CD4-positive, alpha-beta T cell treated with Interleukin-6 for 4 hours (primary cell): ENCODE results near the gene TMEM117.

Experiments
- DNase-seq: peaks from one replicate; pipeline ENCODE4 v3.0.0-alpha.2; 2020; ENCODE audit warnings: mixed read lengths

Gene TMEM117

DNA sequence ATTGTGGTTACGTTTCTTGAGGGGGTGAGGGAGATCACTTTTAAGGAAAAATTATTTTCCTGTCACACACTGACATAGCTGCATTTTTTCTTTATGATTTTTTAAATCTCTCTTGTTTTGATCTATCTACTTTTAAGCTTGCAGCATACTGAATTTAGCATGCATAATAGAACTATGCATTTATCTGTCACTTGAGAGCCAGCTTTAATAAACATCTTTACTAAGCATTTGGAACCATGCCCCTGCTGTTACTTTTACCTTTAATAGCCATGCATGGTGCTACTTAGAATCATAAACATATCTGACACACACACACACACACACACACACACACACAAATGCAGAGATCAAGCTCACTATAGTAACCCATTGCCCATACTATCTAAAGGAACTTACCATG, 554.0 kb downstream of the TMEM117 start:
- no peak for DNase-seq

DNA sequence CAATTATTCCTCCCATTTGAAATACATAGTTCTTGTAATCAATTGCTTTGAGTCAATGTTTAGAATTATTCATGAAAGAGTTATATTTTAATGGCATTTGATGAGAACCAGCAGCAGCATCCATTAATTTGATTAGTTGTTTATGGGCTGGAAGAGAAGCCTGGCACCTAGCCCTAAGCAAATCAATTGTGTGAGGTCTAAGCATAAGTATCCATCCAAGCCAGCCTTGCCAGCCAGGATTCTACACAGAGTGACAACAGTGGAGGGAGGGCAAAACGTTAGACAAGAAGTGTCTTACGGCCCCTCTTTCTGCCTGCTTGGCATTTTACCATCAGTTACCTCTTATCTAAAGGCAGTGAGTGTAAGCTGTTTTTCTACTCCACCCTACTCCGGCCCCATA, 561.8 kb downstream of the TMEM117 start:
- DNase-seq, result no peak

DNA sequence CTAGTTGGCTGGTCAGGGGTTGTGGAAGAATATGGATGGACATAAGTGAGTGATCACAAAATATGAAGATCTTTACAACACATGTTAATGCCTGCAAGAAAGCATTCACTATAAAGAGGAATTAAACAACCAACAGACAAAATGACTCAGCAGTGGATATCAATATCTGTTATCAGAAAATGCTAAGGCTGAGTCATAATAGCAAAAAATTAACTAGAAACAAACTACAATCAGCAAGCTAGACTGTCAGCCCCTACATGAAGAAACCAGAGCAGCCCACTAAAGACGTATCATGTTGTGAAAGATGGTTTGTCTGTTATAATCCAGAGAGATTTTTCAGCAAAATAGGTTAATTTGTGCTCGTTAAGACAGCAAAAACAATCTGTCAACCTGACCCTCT, 567.3 kb downstream of the TMEM117 start:
- DNase-seq, result no peak

DNA sequence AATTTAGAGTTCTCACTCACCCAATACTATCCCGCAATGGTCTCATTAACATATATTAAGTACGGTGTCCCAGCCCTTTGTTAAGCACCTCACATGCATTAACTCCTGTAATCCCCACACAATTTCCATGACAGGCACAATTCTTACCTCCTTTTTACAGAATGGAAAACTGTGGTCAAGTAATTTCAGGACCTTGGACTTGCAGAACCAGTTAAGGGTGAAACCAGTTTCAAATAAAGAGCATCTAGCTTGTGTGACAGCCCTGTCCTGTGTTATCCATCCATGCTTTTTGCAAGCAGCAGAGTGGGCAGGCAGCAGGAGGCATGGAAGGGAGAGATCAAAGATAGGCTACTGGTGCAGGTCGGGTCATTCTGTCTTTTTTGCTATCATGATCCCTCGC, 569.4 kb downstream of the TMEM117 start:
- no peak for DNase-seq

DNA sequence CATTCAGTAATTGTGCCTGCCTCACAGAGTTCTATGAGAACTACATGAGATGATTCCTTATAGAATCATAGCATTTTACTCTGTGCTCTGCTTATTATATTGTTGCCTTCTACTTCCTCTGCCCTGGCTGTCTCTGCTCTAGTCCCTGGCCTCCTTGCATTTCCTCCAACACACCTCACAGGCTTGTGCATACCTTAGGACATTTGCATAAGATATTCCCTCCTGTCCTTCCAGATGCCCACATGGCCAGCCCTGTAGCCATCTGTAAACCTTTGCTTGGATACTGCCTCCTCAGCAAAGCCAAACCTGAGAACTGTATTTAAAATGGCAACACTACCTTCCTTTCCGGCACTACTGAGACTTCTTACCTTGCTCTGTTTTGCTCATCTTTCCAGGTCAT, 586.7 kb downstream of the TMEM117 start:
- DNase-seq, result no peak

DNA sequence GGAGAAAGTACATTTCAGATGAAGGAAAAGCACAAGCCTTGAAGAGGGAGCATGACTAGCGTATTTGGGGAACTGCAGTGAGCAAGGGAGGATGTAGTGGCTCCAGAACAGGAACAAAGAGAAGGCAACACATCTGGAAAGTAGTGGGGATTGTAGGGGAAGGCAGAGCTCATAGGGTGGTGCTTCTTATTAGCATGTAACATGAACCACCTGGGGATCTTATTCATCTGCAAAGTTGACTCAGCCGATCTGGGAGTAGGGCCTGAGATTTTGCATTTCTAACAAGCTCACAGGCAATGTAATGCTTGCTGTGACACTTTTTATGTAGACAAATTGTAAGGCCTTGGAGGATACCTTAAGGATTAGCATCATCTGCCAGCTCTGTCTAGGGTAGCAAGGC, 592.9 kb downstream of the TMEM117 start:
- DNase-seq, result no peak

DNA sequence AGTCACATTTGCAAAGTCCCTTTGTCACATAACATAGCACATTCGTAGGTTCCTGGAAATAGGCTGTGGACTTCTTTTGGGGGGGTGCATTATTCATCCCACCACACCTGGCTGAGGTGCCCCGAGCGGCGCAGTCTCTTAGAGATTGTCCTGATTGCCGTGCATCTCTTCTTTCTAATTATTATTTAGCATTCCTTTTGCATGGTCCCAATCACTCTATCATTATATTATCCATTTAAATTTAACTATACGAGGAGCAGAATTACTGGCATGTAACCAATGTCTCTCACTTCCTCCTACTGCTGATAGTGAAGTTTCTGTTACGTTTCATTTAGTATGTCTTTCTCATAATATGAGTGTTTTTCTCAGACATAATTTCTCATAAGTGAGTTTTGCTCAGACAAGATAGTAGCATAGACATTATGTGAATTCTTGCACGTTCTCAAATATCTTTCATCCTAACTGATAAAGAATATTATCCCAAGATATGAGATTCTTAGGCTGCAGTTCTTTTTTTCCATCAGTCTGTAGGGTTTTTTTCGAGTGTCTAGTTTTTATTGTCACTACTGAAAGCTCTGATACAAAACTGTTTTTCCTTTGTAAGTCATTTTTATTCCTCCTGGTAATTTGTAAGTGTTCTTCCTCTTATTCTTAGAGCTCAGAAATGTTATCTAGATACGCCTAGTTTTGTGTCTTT, 595.9 kb downstream of the TMEM117 start:
- no peak for DNase-seq

DNA sequence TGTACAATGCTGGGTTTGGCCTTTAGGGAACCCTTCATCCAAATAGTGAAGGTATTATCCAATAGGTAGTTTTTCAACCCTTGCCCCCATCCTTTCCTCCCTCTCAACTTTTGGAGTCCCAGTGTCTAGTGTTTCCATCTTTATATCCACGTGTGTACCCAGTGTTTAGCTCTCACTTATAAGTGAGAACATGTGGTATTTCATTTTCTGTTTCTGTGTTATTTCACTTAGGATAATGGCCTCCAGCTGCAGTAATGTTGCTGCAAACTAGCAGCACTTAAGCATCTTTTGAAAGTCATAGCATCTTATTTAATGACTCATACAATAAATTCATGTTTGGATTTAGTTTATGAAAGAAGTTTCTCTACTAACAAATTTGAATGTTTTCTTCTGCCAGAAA, 597.8 kb downstream of the TMEM117 start:
- DNase-seq, result no peak

DNA sequence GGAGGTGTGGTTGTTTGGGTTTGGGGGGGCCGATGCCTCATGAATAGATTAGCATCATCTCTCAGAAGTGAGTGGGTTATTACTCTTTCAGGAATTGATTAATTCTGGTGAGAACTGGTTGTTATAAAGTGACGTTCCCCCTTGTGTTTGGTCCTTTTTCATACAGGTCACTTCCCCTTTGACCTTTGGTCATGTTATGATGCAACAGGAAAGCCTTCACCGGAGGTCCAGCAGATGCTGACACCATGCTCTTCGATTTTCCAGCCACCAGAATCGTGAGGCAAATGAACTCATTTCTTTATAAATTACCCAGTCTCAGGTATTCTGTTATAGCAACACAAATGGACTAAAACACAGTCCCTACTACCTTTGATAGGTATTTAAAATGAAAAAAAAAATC, 600.9 kb downstream of the TMEM117 start:
- no peak for DNase-seq
